ENCODE measurements around the gene APOL2. TPM values are rescaled to one million over a fixed set of nuclear protein-coding genes. Genes with fewer than 3 reads are reported as not detected.
"Not testable (repeated sequence)": the region's sequence is repeated elsewhere in the genome, so short reads cannot be mapped to it uniquely, and the experiment has no call there.

Gene APOL2
- total RNA-seq, 1 donor from 2014 or later = 12.8 TPM

DNA sequence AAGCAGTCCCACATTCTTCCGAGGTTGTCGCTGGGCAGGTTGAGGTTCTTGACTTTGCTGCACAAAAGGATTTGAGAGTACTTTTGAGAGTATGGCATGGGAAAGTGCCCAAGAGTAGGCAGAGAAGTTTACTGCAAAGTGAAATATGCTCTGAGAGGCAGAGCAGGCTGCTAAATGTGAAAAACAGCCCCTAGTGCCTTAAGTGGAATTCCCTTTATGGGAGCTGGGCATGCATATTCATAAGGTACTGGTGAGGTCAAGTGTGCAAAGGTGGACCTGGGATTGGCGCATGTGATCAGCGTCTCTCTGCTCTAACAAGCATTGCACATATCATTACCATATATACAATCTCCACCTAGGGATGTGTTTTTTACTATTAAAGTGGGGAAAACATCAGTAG, 25.7 kb downstream of the APOL2 start:
- Histone ChIP-seq H3K4me3 (no peak overlapping the region), H3K9me3 (ENCODE audit: low read depth) (no peaks in the 10 kb centered on the region), H3K79me2 (ENCODE audit: low read depth) (no peaks in the 10 kb centered on the region), H3F3A (ENCODE audit: low read depth) (no peaks in the 10 kb centered on the region), H3K27ac (no peak overlapping the region), H3K27me3 (no peaks in the 10 kb centered on the region), H3K9ac (no peak overlapping the region), H3K4me2 (no peak overlapping the region), H2AFZ (replicated peaks) (no peak overlapping the region), H3K4me1 (no peaks in the 10 kb centered on the region), H4K20me1 (ENCODE audit: low read depth) (no peaks in the 10 kb centered on the region), H3K36me3 (no peaks in the 10 kb centered on the region)
- Mint-ChIP-seq H3K9me3 (peaks cover 18% of the 10 kb centered on the region), H3K27ac (no peak overlapping the region), H3K27me3 (ENCODE audit: insufficient read depth, low read depth) (peaks cover 10% of the 10 kb centered on the region), H3K4me1 (peaks cover 19% of the 10 kb centered on the region), H3K4me3 (no peak overlapping the region), H3K36me3 (peaks cover 1% of the 10 kb centered on the region)
- no peak for TF ChIP-seq CTCF (IDR thresholded peaks at IDR 0.05)
- TF ChIP-seq EZH2 (IDR thresholded peaks at IDR 0.05) = no peak
- no peak for TF ChIP-seq EZH2phosphoT487 (IDR thresholded peaks at IDR 0.05)
- no peak for DNase-seq (ENCODE audit: low spot score)

DNA sequence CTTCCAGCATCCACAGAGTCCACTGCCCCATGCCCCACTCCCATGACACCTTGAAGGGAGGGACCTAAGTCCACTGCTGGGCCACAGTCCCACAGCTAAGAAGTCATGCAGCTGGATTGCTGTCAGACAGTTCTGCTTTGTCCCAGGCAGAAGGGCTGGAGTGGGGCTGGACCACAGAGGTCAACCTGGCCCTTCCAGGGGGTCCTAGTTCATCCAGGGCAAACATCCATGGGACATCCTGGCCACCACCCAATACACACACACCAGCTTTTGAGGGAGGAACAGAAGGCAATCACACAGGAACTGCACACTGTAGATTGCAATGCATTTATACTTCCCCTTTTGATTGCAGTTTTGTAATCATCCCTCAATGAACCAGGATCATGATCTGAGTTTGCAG, 26.4 kb downstream of the APOL2 start:
- Histone ChIP-seq H3K4me1 (no peaks in the 10 kb centered on the region), H3K4me2 (no peak overlapping the region), H3K9me3 (ENCODE audit: low read depth) (no peaks in the 10 kb centered on the region), H3K4me3 (no peak overlapping the region), H3K79me2 (ENCODE audit: low read depth) (no peaks in the 10 kb centered on the region), H3K27me3 (no peaks in the 10 kb centered on the region), H4K20me1 (ENCODE audit: low read depth) (no peaks in the 10 kb centered on the region), H3K27ac (no peak overlapping the region), H3K9ac (no peak overlapping the region), H2AFZ (replicated peaks) (no peak overlapping the region), H3F3A (ENCODE audit: low read depth) (no peaks in the 10 kb centered on the region), H3K36me3 (no peaks in the 10 kb centered on the region)
- Mint-ChIP-seq H3K27me3 (ENCODE audit: insufficient read depth, low read depth) (peaks cover 10% of the 10 kb centered on the region), H3K4me1 (peaks cover 19% of the 10 kb centered on the region), H3K9me3 (peaks cover 18% of the 10 kb centered on the region), H3K4me3 (no peak overlapping the region), H3K27ac (no peak overlapping the region), H3K36me3 (peaks cover 1% of the 10 kb centered on the region)
- TF ChIP-seq EZH2 (IDR thresholded peaks at IDR 0.05) (no peak), EZH2phosphoT487 (IDR thresholded peaks at IDR 0.05) (no peak), CTCF (IDR thresholded peaks at IDR 0.05) (no peak)
- no peak for DNase-seq (ENCODE audit: low spot score)

DNA sequence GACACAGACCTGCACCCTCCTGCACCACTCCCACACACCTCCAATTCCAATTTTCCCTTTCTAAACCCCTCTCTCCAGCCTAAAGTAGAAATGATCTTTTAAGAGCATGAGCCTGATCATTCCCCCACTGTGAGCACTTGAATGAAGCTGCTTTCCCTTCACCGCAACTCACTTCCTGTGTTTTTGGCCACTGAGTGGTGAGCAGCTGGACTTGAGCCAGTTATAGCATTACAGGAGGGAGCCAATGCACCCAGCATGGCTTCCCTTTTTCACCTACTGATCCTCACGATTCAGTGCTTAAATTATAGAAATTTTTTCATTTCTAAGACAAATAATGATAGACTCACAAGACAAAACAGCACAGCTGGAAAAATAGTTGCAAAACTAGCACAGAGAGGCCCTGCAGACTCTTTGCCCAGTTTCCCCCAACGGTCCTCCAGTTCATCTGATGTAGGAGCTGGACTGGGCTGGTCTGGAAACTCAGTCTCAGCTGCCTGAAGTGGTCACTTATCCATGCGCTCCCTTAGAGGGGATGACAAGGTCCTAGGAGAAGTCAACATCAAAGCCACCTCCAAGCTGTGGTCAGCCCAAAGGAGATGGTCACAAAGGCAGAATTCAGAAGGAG, 28.0 kb downstream of the APOL2 start:
- Mint-ChIP-seq H3K4me1 (peaks cover 19% of the 10 kb centered on the region), H3K27me3 (ENCODE audit: insufficient read depth, low read depth) (peaks cover 10% of the 10 kb centered on the region), H3K27ac (no peak overlapping the region), H3K36me3 (peaks cover 1% of the 10 kb centered on the region), H3K4me3 (peak overlapping the region; percentile 30), H3K9me3 (peaks cover 18% of the 10 kb centered on the region)
- Histone ChIP-seq H3K27ac (no peak overlapping the region), H3K9me3 (ENCODE audit: low read depth) (no peaks in the 10 kb centered on the region), H3K36me3 (no peaks in the 10 kb centered on the region), H3K4me2 (no peak overlapping the region), H3K27me3 (no peaks in the 10 kb centered on the region), H3K9ac (no peak overlapping the region), H3K4me1 (no peaks in the 10 kb centered on the region), H3F3A (ENCODE audit: low read depth) (no peaks in the 10 kb centered on the region), H3K79me2 (ENCODE audit: low read depth) (no peaks in the 10 kb centered on the region), H4K20me1 (ENCODE audit: low read depth) (no peaks in the 10 kb centered on the region), H2AFZ (replicated peaks) (no peak overlapping the region), H3K4me3 (no peak overlapping the region)
- no peak for TF ChIP-seq EZH2phosphoT487 (IDR thresholded peaks at IDR 0.05)
- TF ChIP-seq EZH2 (IDR thresholded peaks at IDR 0.05) = no peak
- no peak for DNase-seq (ENCODE audit: low spot score)

DNA sequence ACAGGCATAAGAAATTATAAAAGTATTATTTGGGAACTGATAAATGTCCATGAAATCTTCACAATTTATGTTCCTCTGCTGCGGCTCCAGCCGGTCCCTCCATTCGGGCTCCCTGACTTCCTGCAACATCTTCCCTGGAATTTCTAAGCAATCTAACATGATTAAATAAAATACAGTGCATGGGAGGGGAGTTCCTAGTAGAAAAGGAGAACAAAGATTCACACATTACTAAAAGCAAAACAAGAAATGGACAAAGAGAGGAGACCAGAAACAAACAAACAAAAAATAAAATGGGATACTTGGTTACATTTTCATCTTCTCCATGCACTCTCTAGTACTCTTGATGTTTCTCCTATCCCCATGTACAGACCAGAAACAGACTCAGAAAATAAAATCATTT, 29.1 kb downstream of the APOL2 start:
- DNase-seq (ENCODE audit: low spot score) = no peak
- Histone ChIP-seq H3K4me1 (no peaks in the 10 kb centered on the region), H3K9me3 (ENCODE audit: low read depth) (no peaks in the 10 kb centered on the region), H3K27me3 (no peaks in the 10 kb centered on the region), H2AFZ (replicated peaks) (no peak overlapping the region), H3K27ac (no peak overlapping the region), H3K4me2 (no peak overlapping the region), H4K20me1 (ENCODE audit: low read depth) (no peaks in the 10 kb centered on the region), H3K9ac (no peak overlapping the region), H3K4me3 (no peak overlapping the region), H3K36me3 (no peaks in the 10 kb centered on the region), H3F3A (ENCODE audit: low read depth) (no peaks in the 10 kb centered on the region), H3K79me2 (ENCODE audit: low read depth) (no peaks in the 10 kb centered on the region)
- peaks cover 1% of the 10 kb centered on the region for H3K36me3 Mint-ChIP-seq
- no peak for TF ChIP-seq CTCF (IDR thresholded peaks at IDR 0.05)
- no peak for TF ChIP-seq EZH2phosphoT487 (IDR thresholded peaks at IDR 0.05)
- H3K9me3 Mint-ChIP-seq = peaks cover 18% of the 10 kb centered on the region
- no peak overlapping the region for H3K4me3 Mint-ChIP-seq
- peaks cover 19% of the 10 kb centered on the region for H3K4me1 Mint-ChIP-seq
- no peak overlapping the region for H3K27ac Mint-ChIP-seq
- H3K27me3 Mint-ChIP-seq (ENCODE audit: insufficient read depth, low read depth) = peaks cover 10% of the 10 kb centered on the region

GRCh38 chr22:36209488-36209908, 29.8 kb downstream of the APOL2 start:
- Mint-ChIP-seq H3K27me3 (ENCODE audit: insufficient read depth, low read depth) (peaks cover 10% of the 10 kb centered on the region), H3K4me1 (peaks cover 24% of the 10 kb centered on the region), H3K9me3 (peaks cover 18% of the 10 kb centered on the region)
- not testable (repeated sequence) for DNase-seq (ENCODE audit: low spot score); H3K27ac Mint-ChIP-seq; H3K36me3 ChIP-seq; H3K9me3 ChIP-seq (ENCODE audit: low read depth); H3K4me2 ChIP-seq; H3K27ac ChIP-seq; H3K4me3 ChIP-seq; H3K9ac ChIP-seq; H4K20me1 ChIP-seq (ENCODE audit: low read depth); H3K79me2 ChIP-seq (ENCODE audit: low read depth); H3K4me1 ChIP-seq; H3K27me3 ChIP-seq; H2AFZ ChIP-seq (replicated peaks); H3F3A ChIP-seq (ENCODE audit: low read depth); H3K4me3 Mint-ChIP-seq; H3K36me3 Mint-ChIP-seq

Measured in neural progenitor cell (in vitro differentiated cells).